HEK293 (cell line): ENCODE measurements around the gene PPP1R27.

Experiments
- KLF9 ChIP-seq: fragments of 450-650 bp; formaldehyde crosslinking; IDR thresholded peaks from 2 replicates; pipeline ENCODE4 v1.5.1; 2016; ENCODE audit warnings: missing biosample characterization, missing genetic modification characterization, low read depth
- MYNN ChIP-seq: fragments of 450-650 bp; formaldehyde crosslinking; IDR thresholded peaks from 2 replicates; pipeline ENCODE4 v1.5.1; 2016; ENCODE audit warnings: missing biosample characterization, missing genetic modification characterization, borderline replicate concordance
- ZBTB21 ChIP-seq: fragments of 450-650 bp; formaldehyde crosslinking; IDR thresholded peaks from 2 replicates; pipeline ENCODE4 v1.5.1; 2017; ENCODE audit warnings: missing biosample characterization, missing genetic modification characterization
- ZBTB7A ChIP-seq: fragments of 450-650 bp; formaldehyde crosslinking; IDR thresholded peaks from 2 replicates; pipeline ENCODE4 v1.5.1; 2016; ENCODE audit warnings: low read depth, missing biosample characterization, missing genetic modification characterization
- ZNF114 ChIP-seq: fragments of 450-650 bp; formaldehyde crosslinking; IDR thresholded peaks from 2 replicates; pipeline ENCODE4 v1.5.0; 2017; ENCODE audit warnings: missing biosample characterization, missing genetic modification characterization
- ZNF335 ChIP-seq: fragments of 450-650 bp; formaldehyde crosslinking; conservative IDR thresholded peaks from 2 replicates; pipeline ENCODE4 v1.5.1; 2016; ENCODE audit warnings: missing biosample characterization, missing genetic modification characterization
- TF ChIP-seq, protein P1 (sequence below): fragments of 450-650 bp; formaldehyde crosslinking; IDR thresholded peaks from 2 replicates; pipeline ENCODE4 v1.5.1; 2016; ENCODE audit warnings: missing biosample characterization, missing genetic modification characterization
- TF ChIP-seq, protein P2 (sequence below): fragments of 450-650 bp; formaldehyde crosslinking; IDR thresholded peaks from 2 replicates; pipeline ENCODE4 v1.5.1; 2016; ENCODE audit warnings: missing biosample characterization, missing genetic modification characterization
- TF ChIP-seq, protein P3 (sequence below): fragments of 450-650 bp; formaldehyde crosslinking; IDR thresholded peaks from 2 replicates; pipeline ENCODE4 v1.5.1; 2017; ENCODE audit warnings: missing biosample characterization, missing genetic modification characterization
- TF ChIP-seq, protein P4 (sequence below): fragments of 450-650 bp; formaldehyde crosslinking; IDR thresholded peaks from 2 replicates; pipeline ENCODE4 v1.5.1; 2017; ENCODE audit warnings: missing biosample characterization, missing genetic modification characterization
- TF ChIP-seq, protein P5 (sequence below): fragments of 450-650 bp; formaldehyde crosslinking; optimal IDR thresholded peaks from 2 replicates; pipeline ENCODE3; 2016; ENCODE audit warnings: missing biosample characterization, mild to moderate bottlenecking, missing genetic modification characterization
- TF ChIP-seq, protein P6 (sequence below): fragments of 450-650 bp; formaldehyde crosslinking; IDR thresholded peaks from 2 replicates; pipeline ENCODE4 v1.5.1; 2016; ENCODE audit warnings: missing biosample characterization, missing genetic modification characterization

DNA sequence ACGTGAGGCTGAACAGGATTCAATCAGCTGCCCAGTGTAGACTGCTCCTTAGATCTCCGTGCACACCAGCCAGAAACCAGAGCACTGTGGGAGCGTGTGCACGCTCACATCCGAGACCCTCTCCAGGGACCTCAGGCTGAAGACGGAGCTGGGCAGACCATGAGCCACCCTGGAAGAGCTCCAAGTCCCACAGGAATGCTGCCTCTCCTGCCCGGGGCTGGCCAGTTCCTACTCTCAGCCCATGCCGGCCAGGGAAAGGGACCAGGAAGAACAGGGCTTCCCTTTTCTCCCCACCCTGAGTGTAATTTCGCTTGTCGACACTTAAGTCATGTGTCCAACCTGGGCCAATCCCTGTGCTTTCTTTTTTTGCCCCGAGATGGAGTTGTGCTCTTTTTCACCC, 49.7 kb upstream of the PPP1R27 start:
- TF ChIP-seq ZNF335 (tag by site-specific recombination) (no peak), ZBTB21 (tag by site-specific recombination) (no peak), KLF9 (tag by site-specific recombination) (no peak), ZNF114 (tag by site-specific recombination) (no peak), MYNN (tag by site-specific recombination) (no peak), ZBTB7A (tag by site-specific recombination) (no peak)
- TF ChIP-seq, protein P1, sequence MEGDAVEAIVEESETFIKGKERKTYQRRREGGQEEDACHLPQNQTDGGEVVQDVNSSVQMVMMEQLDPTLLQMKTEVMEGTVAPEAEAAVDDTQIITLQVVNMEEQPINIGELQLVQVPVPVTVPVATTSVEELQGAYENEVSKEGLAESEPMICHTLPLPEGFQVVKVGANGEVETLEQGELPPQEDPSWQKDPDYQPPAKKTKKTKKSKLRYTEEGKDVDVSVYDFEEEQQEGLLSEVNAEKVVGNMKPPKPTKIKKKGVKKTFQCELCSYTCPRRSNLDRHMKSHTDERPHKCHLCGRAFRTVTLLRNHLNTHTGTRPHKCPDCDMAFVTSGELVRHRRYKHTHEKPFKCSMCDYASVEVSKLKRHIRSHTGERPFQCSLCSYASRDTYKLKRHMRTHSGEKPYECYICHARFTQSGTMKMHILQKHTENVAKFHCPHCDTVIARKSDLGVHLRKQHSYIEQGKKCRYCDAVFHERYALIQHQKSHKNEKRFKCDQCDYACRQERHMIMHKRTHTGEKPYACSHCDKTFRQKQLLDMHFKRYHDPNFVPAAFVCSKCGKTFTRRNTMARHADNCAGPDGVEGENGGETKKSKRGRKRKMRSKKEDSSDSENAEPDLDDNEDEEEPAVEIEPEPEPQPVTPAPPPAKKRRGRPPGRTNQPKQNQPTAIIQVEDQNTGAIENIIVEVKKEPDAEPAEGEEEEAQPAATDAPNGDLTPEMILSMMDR (tag by site-specific recombination), result no peak
- TF ChIP-seq, protein P2, sequence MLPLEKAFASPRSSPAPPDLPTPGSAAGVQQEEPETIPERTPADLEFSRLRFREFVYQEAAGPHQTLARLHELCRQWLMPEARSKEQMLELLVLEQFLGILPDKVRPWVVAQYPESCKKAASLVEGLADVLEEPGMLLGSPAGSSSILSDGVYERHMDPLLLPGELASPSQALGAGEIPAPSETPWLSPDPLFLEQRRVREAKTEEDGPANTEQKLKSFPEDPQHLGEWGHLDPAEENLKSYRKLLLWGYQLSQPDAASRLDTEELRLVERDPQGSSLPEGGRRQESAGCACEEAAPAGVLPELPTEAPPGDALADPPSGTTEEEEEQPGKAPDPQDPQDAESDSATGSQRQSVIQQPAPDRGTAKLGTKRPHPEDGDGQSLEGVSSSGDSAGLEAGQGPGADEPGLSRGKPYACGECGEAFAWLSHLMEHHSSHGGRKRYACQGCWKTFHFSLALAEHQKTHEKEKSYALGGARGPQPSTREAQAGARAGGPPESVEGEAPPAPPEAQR (tag by site-specific recombination), result no peak
- TF ChIP-seq, protein P3, sequence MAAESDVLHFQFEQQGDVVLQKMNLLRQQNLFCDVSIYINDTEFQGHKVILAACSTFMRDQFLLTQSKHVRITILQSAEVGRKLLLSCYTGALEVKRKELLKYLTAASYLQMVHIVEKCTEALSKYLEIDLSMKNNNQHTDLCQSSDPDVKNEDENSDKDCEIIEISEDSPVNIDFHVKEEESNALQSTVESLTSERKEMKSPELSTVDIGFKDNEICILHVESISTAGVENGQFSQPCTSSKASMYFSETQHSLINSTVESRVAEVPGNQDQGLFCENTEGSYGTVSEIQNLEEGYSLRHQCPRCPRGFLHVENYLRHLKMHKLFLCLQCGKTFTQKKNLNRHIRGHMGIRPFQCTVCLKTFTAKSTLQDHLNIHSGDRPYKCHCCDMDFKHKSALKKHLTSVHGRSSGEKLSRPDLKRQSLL, result no peak
- TF ChIP-seq, protein P4, sequence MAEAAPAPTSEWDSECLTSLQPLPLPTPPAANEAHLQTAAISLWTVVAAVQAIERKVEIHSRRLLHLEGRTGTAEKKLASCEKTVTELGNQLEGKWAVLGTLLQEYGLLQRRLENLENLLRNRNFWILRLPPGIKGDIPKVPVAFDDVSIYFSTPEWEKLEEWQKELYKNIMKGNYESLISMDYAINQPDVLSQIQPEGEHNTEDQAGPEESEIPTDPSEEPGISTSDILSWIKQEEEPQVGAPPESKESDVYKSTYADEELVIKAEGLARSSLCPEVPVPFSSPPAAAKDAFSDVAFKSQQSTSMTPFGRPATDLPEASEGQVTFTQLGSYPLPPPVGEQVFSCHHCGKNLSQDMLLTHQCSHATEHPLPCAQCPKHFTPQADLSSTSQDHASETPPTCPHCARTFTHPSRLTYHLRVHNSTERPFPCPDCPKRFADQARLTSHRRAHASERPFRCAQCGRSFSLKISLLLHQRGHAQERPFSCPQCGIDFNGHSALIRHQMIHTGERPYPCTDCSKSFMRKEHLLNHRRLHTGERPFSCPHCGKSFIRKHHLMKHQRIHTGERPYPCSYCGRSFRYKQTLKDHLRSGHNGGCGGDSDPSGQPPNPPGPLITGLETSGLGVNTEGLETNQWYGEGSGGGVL (tag by site-specific recombination), result no peak
- TF ChIP-seq, protein P5, sequence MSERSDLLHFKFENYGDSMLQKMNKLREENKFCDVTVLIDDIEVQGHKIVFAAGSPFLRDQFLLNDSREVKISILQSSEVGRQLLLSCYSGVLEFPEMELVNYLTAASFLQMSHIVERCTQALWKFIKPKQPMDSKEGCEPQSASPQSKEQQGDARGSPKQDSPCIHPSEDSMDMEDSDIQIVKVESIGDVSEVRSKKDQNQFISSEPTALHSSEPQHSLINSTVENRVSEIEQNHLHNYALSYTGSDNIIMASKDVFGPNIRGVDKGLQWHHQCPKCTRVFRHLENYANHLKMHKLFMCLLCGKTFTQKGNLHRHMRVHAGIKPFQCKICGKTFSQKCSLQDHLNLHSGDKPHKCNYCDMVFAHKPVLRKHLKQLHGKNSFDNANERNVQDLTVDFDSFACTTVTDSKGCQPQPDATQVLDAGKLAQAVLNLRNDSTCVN (tag by site-specific recombination), result no peak
- TF ChIP-seq, protein P6, sequence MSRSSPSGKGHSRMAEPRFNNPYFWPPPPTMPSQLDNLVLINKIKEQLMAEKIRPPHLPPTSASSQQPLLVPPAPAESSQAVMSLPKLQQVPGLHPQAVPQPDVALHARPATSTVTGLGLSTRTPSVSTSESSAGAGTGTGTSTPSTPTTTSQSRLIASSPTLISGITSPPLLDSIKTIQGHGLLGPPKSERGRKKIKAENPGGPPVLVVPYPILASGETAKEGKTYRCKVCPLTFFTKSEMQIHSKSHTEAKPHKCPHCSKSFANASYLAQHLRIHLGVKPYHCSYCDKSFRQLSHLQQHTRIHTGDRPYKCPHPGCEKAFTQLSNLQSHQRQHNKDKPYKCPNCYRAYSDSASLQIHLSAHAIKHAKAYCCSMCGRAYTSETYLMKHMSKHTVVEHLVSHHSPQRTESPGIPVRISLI (tag by site-specific recombination), result no peak
